K562 (cell line): ENCODE data around the gene NRN1. TPM values are rescaled to one million over a fixed set of nuclear protein-coding genes. Genes with fewer than 3 reads are reported as not detected.

Experiments
- E2F3 ChIP-seq: fragments of 250-450 bp; sonication (Bioruptor Pico); IDR thresholded peaks from 2 replicates; pipeline ENCODE4 v1.4.0; 2020; ENCODE audit warnings: mild to moderate bottlenecking
- E2F6 ChIP-seq, 2 experiments: IDR thresholded peaks; 2 replicates each; pipeline ENCODE4 v1.6.1; 2011; ENCODE audit warnings: borderline replicate concordance in 1 of 2, control low read depth in 1 of 2, low read depth in 1 of 2, low read length in 1 of 2, mild to moderate bottlenecking in 1 of 2, mixed read lengths in 1 of 2, moderate library complexity in 1 of 2; ENCODE audit not compliant: insufficient read depth in 1 of 2, insufficient read length in 1 of 2, poor library complexity in 1 of 2, severe bottlenecking in 1 of 2; ENCODE audit errors: extremely low read depth in 1 of 2
- HINFP ChIP-seq: fragments of 450-650 bp; conservative IDR thresholded peaks from 2 replicates; pipeline ENCODE4 v1.6.1; 2016; ENCODE audit warnings: missing genetic modification characterization, low read depth, mild to moderate bottlenecking, control low read depth, missing compliant biosample characterization
- KAT8 ChIP-seq: fragments of 450-650 bp; IDR thresholded peaks from 2 replicates; pipeline ENCODE4 v1.6.1; 2016; ENCODE audit warnings: low read depth, mild to moderate bottlenecking
- KHSRP ChIP-seq: fragments of 450-650 bp; IDR thresholded peaks from 2 replicates; pipeline ENCODE4 v1.6.1; 2017
- MAZ ChIP-seq, 2 experiments: fragments of 450-650 bp in 1 of 2; sonication (generic) in 1 of 2; formaldehyde crosslinking; IDR thresholded peaks in 1 of 2; conservative IDR thresholded peaks in 1 of 2; 2 replicates each; pipeline versions ENCODE4 v1.4.0 to v1.5.0; 2020; ENCODE audit warnings: mild to moderate bottlenecking in 1 of 2, missing genetic modification reagents in 1 of 2
- MLLT1 ChIP-seq, 2 experiments: fragments of 450-650 bp; IDR thresholded peaks; 2 replicates each; pipeline ENCODE4 v1.6.1; 2016
- TAF1 ChIP-seq: IDR thresholded peaks from 2 replicates; pipeline ENCODE4 v1.6.1; 2011; ENCODE audit warnings: mild to moderate bottlenecking, low read length, moderate library complexity; ENCODE audit not compliant: insufficient read depth, control insufficient read depth, severe bottlenecking; ENCODE audit errors: extremely low read depth
- ZFP30 ChIP-seq: fragments of 250-450 bp; sonication (Bioruptor Pico); IDR thresholded peaks from 2 replicates; pipeline ENCODE4 v1.8.0; 2022; ENCODE audit warnings: moderate library complexity, mild to moderate bottlenecking, inconsistent platforms, borderline replicate concordance
- ZNF282 ChIP-seq: sonication (generic); formaldehyde crosslinking; IDR thresholded peaks from 2 replicates; pipeline ENCODE4 v1.8.1; 2023; ENCODE audit warnings: missing genetic modification reagents
- polyA plus RNA-seq, 8 experiments: library from polyadenylated mRNA; depleted of rRNA in 4 of 8; stranded (reverse) in 5 of 8; unstranded in 3 of 8; fragments of >200 nt; fragmentation: Nextera tagmentation in 2 of 8; fragmentation: Illumina TruSeq in 1 of 8; extraction: Ambion mirVana in 2 of 8; extraction: Trizol in 1 of 8; gene quantifications; 2 replicates each; pipeline versions ENCODE4 v1.2.1 to v1.2.3, GENCODE V29; 2011 to 2014; ENCODE audit warnings: inconsistent platforms in 1 of 8, missing spikeins in 1 of 8
- total RNA-seq, 7 experiments: library from RNA; depleted of rRNA in 6 of 7; stranded (reverse); fragments of >200 nt in 6 of 7; fragmentation: Illumina TruSeq in 2 of 7; extraction: Trizol in 2 of 7; gene quantifications; 2 replicates each; pipeline versions ENCODE4 v1.2.1 to v1.2.3, GENCODE V29; 2011 to 2021; ENCODE audit warnings: low replicate concordance in 1 of 7

The NRN1 gene
- total and polyA plus RNA-seq, 9 of the 15 experiments (the other 6 are each of a cell fraction or from before 2014, with no cell fraction given) = not detected

- TF ChIP-seq MAZ (CRISPR knock-in tag; conservative IDR thresholded peaks at IDR 0.05 in 1 of 2, IDR thresholded peaks at IDR 0.05 in 1 of 2) = peak; percentile 66 to 82
- no peak for TF ChIP-seq E2F6 (IDR thresholded peaks at IDR 0.05; ENCODE audit: borderline replicate concordance in 1 of 2, extremely low read depth in 1 of 2, insufficient read depth in 1 of 2, insufficient read length in 1 of 2, low read depth in 1 of 2, low read length in 1 of 2, poor library complexity in 1 of 2, severe bottlenecking in 1 of 2)
- TF ChIP-seq ZFP30 (CRISPR knock-in tag) = no peak
- no peak for TF ChIP-seq TAF1
- no peak for TF ChIP-seq MLLT1 (IDR thresholded peaks at IDR 0.05)
- no peak for TF ChIP-seq KAT8
- no peak for TF ChIP-seq E2F3
- no peak for TF ChIP-seq ZNF282 (CRISPR knock-in tag)
- no peak for TF ChIP-seq KHSRP
- no peak for TF ChIP-seq HINFP (tag)
Observed at GRCh38 chr6:6008648-6009421, 2.1 kb upstream of the NRN1 start (continued).
